Adrenal gland (tissue), 12 donors: ENCODE data around the gene GOLGA7B. TPM values are rescaled to one million over a fixed set of nuclear protein-coding genes. Genes with fewer than 3 reads are reported as not detected.

Experiments
- DNase-seq, 7 donors: peaks; one replicate each; pipeline ENCODE4 v3.0.0-alpha.2; 2019 to 2020
- H3K27ac ChIP-seq, 5 donors: fragments of 200-600 bp; sonication (generic) in 4 of 5; 1 replicate in 3 of 5; 2 replicates in 2 of 5; pipeline versions ENCODE4 v1.5.1 to v1.8.0; 2016 to 2020; ENCODE audit warnings: mild to moderate bottlenecking in 1 of 5
- H3K27me3 ChIP-seq: fragments of 200-600 bp; 2 replicates; pipeline ENCODE4 v1.8.0; 2021
- H3K36me3 ChIP-seq, 2 donors: fragments of 200-600 bp; replicated peaks in 1 of 2; 1 replicate in 1 of 2; 2 replicates in 1 of 2; pipeline versions ENCODE4 v1.5.1 to v1.8.0; 2018 to 2022
- H3K4me1 ChIP-seq, 2 donors: fragments of 200-600 bp; replicated peaks in 1 of 2; 1 replicate in 1 of 2; 2 replicates in 1 of 2; pipeline versions ENCODE4 v1.5.1 to v1.8.0; 2018 to 2021
- H3K4me3 ChIP-seq, 4 donors: fragments of 200-600 bp; sonication (generic) in 3 of 4; one replicate each; pipeline ENCODE4 v1.5.1; 2016 to 2018
- H3K9me3 ChIP-seq, 3 donors: fragments of 200-600 bp; sonication (generic) in 1 of 3; replicated peaks in 1 of 3; 1 replicate in 2 of 3; 2 replicates in 1 of 3; pipeline versions ENCODE4 v1.5.1 to v1.8.0; 2016 to 2021
- CTCF ChIP-seq, 6 experiments: fragments of 450-650 bp in 4 of 6; fragments of 200-600 bp in 2 of 6; sonication (generic) in 1 of 6; IDR thresholded peaks; 1 replicate in 5 of 6; 2 replicates in 1 of 6; pipeline versions ENCODE4 v1.5.1 to v1.8.0; 2016 to 2021; ENCODE audit warnings: antibody characterized with exemption in 6 of 6, mild to moderate bottlenecking in 2 of 6, moderate library complexity in 1 of 6
- POLR2A ChIP-seq, 2 donors: fragments of 450-650 bp; IDR thresholded peaks; one replicate each; pipeline ENCODE4 v1.6.1; 2017; ENCODE audit warnings: antibody characterized with exemption in 2 of 2, mild to moderate bottlenecking in 2 of 2, moderate library complexity in 1 of 2
- WGBS, 4 donors: extraction: QIAGEN DNeasy Blood & Tissue Kit in 2 of 4; methylation state at CpG; one replicate each; pipeline versions ENCODE4 v1.1.5 to v1.1.7; 2013 to 2017; 5-methylcytosine and 5-hydroxymethylcytosine counted together
- intact Hi-C, 2 donors: fragments of 100-400 bp; cut with DNase I; formaldehyde crosslinking; loops; one replicate each; pipeline versions ENCODE4 v1.14.1 to v1.15.0; 2022 to 2023
- polyA plus RNA-seq, 3 donors: library from polyadenylated mRNA; stranded (reverse); fragments of 200-250 nt in 2 of 3; fragments of 350-450 nt in 1 of 3; fragmentation: Illumina TruSeq in 1 of 3; extraction: RNeasy Lipid Tissue Mini Kit (QIAGEN cat#74804) in 1 of 3; gene quantifications; one replicate each; pipeline ENCODE4 v1.2.3, GENCODE V29; 2013 to 2014
- total RNA-seq, 9 donors: library from RNA; depleted of rRNA in 4 of 9; stranded (reverse); fragments of >200 nt in 4 of 9; fragments of 120-200 nt in 1 of 9; fragmentation: NEBNext Ultra II Directional in 1 of 9; extraction: Animal tissue kit (Norgen Biotek cat#: 25700) in 1 of 9; gene quantifications; one replicate each; pipeline versions ENCODE4 v1.1.0 to v1.2.4, GENCODE V29; 2013 to 2023
- donor health status: healthy with polysubstance abuse.
- donor health status: Bipolar disorder and iron deficiency.
- donor health status: DM: yes; HTN: yes; CAD: no.
- donor health status: DM: no; HTN: no; CAD: no.
- donor health status: DM: no; HTN: no; CAD: no.
- donor health status: DM: yes; HTN: yes; CAD: no.

The GOLGA7B gene
- total and polyA plus RNA-seq, 12 donors, result 0.06 to 20.3 (median 1.1) TPM

DNA sequence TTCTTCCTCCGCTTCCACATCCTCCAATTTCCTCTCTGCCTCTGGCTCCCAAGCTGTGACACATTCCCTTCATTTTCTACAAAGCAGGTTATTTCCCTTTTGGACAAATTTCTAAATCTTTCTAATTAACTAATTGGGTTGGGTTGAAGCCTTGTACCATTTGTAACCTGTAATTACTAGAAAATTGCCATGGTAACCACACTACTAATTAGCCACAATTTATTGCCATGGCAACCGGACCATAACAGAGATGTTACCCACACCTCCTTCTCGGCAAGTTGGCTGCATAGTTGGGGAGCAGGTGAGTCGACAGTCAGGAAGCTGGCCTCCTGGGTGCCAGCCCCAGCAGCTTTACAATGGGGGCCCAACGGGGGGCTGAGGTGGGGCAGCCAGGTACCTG lies 61.6 kb downstream of the GOLGA7B start:
- H3K27ac ChIP-seq, result no peak overlapping the region
- H3K4me3 ChIP-seq, result no peak overlapping the region
- WGBS, 4 donors, result 58 to 67% (median 64%) methylated on average over 5 of the region's 5 CpGs
- H3K27me3 ChIP-seq, result peaks cover 8% of the 10 kb centered on the region
- no peaks in the 10 kb centered on the region for H3K4me1 ChIP-seq
- H3K9me3 ChIP-seq, result no peaks in the 10 kb centered on the region
- no peak for DNase-seq
- no peaks in the 10 kb centered on the region for H3K36me3 ChIP-seq
- intact Hi-C loops, result loop anchor here in 1 of 2 donors (10.0 kb wide), 1 partner anchor 1324 kb away; the partner anchor contains the start of gene HPSE2
- TF ChIP-seq POLR2A (IDR thresholded peaks at IDR 0.05) (no peak), CTCF (IDR thresholded peaks at IDR 0.05) (no peak)

GRCh38 chr10:97913193-97913592 lies 63.5 kb downstream of the GOLGA7B start:
- Histone ChIP-seq H3K4me1 (no peaks in the 10 kb centered on the region), H3K4me3 (no peak overlapping the region), H3K36me3 (no peaks in the 10 kb centered on the region), H3K27me3 (peaks cover 8% of the 10 kb centered on the region), H3K9me3 (no peaks in the 10 kb centered on the region), H3K27ac (no peak overlapping the region)
- 66 to 89% (median 77%) methylated on average over 2 of the region's 2 CpGs for WGBS, 4 donors
- intact Hi-C loops, result loop anchor here in 1 of 2 donors (10.0 kb wide), 1 partner anchor 1322 kb away; the partner anchor contains the start of gene HPSE2
- no peak for DNase-seq
- no peak for TF ChIP-seq POLR2A (IDR thresholded peaks at IDR 0.05)
- TF ChIP-seq CTCF (IDR thresholded peaks at IDR 0.05), result no peak

DNA sequence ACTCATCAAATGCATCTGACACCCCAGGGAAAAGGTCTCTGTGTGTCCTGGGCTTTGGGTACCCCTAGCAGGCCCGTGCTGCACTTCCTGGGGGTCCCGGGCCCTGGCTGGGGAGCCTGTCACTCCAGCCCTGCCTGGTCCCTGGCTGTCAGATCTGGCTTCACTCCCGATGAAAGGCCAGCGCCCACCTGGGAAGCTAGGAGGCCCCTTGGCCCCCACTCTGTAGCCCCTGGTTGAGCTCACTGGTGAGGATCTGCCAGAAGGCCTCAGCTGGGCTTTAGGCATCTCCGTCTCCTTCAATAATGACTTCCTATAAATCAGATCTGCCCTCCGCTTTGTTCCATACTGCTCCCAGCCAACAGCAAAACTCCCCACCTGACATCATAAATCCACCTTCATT lies 64.0 kb downstream of the GOLGA7B start:
- no peaks in the 10 kb centered on the region for H3K9me3 ChIP-seq
- no peak overlapping the region for H3K27ac ChIP-seq
- peaks cover 8% of the 10 kb centered on the region for H3K27me3 ChIP-seq
- 62 to 79% (median 77%) methylated on average over 3 to 6 of the region's 6 CpGs for WGBS, 4 donors
- H3K36me3 ChIP-seq, result no peaks in the 10 kb centered on the region
- no peak overlapping the region for H3K4me3 ChIP-seq
- intact Hi-C loops, result loop anchor here in 1 of 2 donors (2.0 to 10.0 kb wide), 2 partner anchors 127 to 1321 kb away; partner anchors contain the start of gene HPSE2
- H3K4me1 ChIP-seq, result no peaks in the 10 kb centered on the region
- no peak for TF ChIP-seq CTCF (IDR thresholded peaks at IDR 0.05)
- TF ChIP-seq POLR2A (IDR thresholded peaks at IDR 0.05), result no peak
- no peak for DNase-seq

- H3K36me3 ChIP-seq, result no peaks in the 10 kb centered on the region
- 22 to 56% (median 41%) methylated on average over 8 to 10 of the region's 10 CpGs for WGBS, 4 donors
These were observed 64.7 kb downstream of the GOLGA7B start for GRCh38 chr10:97914171-97914836.

More at GRCh38 chr10:97914171-97914836, 64.7 kb downstream of the GOLGA7B start:
- no peak overlapping the region for H3K27ac ChIP-seq
- no peaks in the 10 kb centered on the region for H3K4me1 ChIP-seq
- H3K27me3 ChIP-seq, result peaks cover 8% of the 10 kb centered on the region
- no peak for DNase-seq
- no peaks in the 10 kb centered on the region for H3K9me3 ChIP-seq
- intact Hi-C loops, result loop anchor here in 1 of 2 donors (2.0 to 10.0 kb wide), 2 partner anchors 126 to 1320 kb away; partner anchors contain the start of gene HPSE2
- no peak overlapping the region for H3K4me3 ChIP-seq
- TF ChIP-seq CTCF (IDR thresholded peaks at IDR 0.05) (no peak), POLR2A (IDR thresholded peaks at IDR 0.05) (no peak)
